Smooth muscle cell (in vitro differentiated cells): ENCODE measurements around the gene CCNT2. TPM values are rescaled to one million over a fixed set of nuclear protein-coding genes. Genes with fewer than 3 reads are reported as not detected.
"Not testable (repeated sequence)": the region's sequence is repeated elsewhere in the genome, so short reads cannot be mapped to it uniquely, and the experiment has no call there.

Experiments
- DNase-seq: peaks from one replicate; lab custom pipeline; 2025; ENCODE audit not compliant: unreplicated experiment; lab: John Stamatoyannopoulos, UW
- H2AFZ ChIP-seq: fragments of 200-600 bp; sonication (generic); 2 replicates; pipeline ENCODE4 v1.6.0; 2016; ENCODE audit warnings: antibody characterized with exemption, low read depth, mild to moderate bottlenecking
- H3F3A ChIP-seq: fragments of 200-600 bp; sonication (generic); 2 replicates; pipeline ENCODE4 v1.6.0; 2017; ENCODE audit warnings: antibody characterized with exemption, low read depth
- H3K27ac ChIP-seq: fragments of 200-600 bp; sonication (generic); 2 replicates; pipeline ENCODE4 v1.5.1; 2016; ENCODE audit warnings: low read depth, mild to moderate bottlenecking
- H3K27me3 ChIP-seq: fragments of 200-600 bp; sonication (generic); 2 replicates; pipeline ENCODE4 v1.6.1; 2016; ENCODE audit warnings: low read depth, mild to moderate bottlenecking
- H3K36me3 ChIP-seq: fragments of 200-600 bp; sonication (generic); 2 replicates; pipeline ENCODE4 v1.5.1; 2016; ENCODE audit warnings: low read depth
- H3K4me1 ChIP-seq: fragments of 200-600 bp; sonication (generic); 2 replicates; pipeline ENCODE4 v1.5.1; 2016; ENCODE audit warnings: low read depth
- H3K4me2 ChIP-seq: fragments of 200-600 bp; sonication (generic); 2 replicates; pipeline ENCODE4 v1.6.0; 2016; ENCODE audit warnings: mild to moderate bottlenecking
- H3K4me3 ChIP-seq: fragments of 200-600 bp; sonication (generic); 2 replicates; pipeline ENCODE4 v1.5.1; 2016; ENCODE audit warnings: mild to moderate bottlenecking
- H3K79me2 ChIP-seq: fragments of 200-600 bp; sonication (generic); 2 replicates; pipeline ENCODE4 v1.6.0; 2016; ENCODE audit warnings: low read depth, mild to moderate bottlenecking
- H3K9ac ChIP-seq: fragments of 200-600 bp; sonication (generic); 2 replicates; pipeline ENCODE4 v1.6.0; 2016; ENCODE audit warnings: low read depth
- H3K9me3 ChIP-seq: fragments of 200-600 bp; sonication (generic); replicated peaks from 2 replicates; pipeline ENCODE4 v1.5.1; 2016; ENCODE audit warnings: low read depth
- H4K20me1 ChIP-seq: fragments of 200-600 bp; sonication (generic); 2 replicates; pipeline ENCODE4 v1.6.0; 2016; ENCODE audit warnings: low read depth
- WGBS: methylation state at CpG from one replicate; pipeline ENCODE4 v1.1.7; 2016; ENCODE audit warnings: low lambda C conversion rate; 5-methylcytosine and 5-hydroxymethylcytosine counted together
- polyA plus RNA-seq: library from polyadenylated mRNA; unstranded; fragments of >200 nt; fragmentation: Nextera tagmentation; extraction: Ambion mirVana; gene quantifications from 2 replicates; pipeline ENCODE4 v1.2.1, GENCODE V29; 2016
- total RNA-seq: library from RNA; depleted of rRNA; stranded (reverse); fragments of >200 nt; gene quantifications from 2 replicates; pipeline ENCODE4 v1.2.3, GENCODE V29; 2014
- TF ChIP-seq, protein P1 (sequence below): fragments of 200-600 bp; sonication (generic); IDR thresholded peaks from 2 replicates; pipeline ENCODE4 v1.5.1; 2017; ENCODE audit warnings: borderline replicate concordance, mild to moderate bottlenecking, antibody characterized with exemption; ENCODE audit not compliant: insufficient read depth, poor library complexity, severe bottlenecking

The CCNT2 gene
- total and polyA plus RNA-seq, 2 experiments from 2014 or later: 16.1 to 74.2 TPM

DNA sequence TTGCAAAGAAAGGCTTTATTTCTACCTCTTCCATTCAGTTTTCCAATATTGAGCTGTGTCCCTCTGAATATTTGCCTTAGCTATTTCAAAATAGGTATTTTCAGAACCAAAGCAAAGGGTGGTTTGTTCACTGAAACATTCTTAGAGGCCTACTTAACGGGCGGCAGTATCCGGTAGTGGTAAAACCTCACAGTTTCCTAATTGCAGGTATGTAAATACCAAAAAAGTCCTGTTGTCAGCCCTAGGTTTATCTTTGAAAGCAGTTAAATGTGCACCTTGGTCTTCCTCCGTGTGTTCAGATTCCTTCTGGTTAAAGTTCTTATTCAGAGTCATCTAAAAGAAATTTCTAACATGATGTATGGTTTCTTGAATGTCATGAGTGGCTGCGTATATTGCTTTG is 38.9 kb downstream of the CCNT2 start:
- TF ChIP-seq, protein P1, sequence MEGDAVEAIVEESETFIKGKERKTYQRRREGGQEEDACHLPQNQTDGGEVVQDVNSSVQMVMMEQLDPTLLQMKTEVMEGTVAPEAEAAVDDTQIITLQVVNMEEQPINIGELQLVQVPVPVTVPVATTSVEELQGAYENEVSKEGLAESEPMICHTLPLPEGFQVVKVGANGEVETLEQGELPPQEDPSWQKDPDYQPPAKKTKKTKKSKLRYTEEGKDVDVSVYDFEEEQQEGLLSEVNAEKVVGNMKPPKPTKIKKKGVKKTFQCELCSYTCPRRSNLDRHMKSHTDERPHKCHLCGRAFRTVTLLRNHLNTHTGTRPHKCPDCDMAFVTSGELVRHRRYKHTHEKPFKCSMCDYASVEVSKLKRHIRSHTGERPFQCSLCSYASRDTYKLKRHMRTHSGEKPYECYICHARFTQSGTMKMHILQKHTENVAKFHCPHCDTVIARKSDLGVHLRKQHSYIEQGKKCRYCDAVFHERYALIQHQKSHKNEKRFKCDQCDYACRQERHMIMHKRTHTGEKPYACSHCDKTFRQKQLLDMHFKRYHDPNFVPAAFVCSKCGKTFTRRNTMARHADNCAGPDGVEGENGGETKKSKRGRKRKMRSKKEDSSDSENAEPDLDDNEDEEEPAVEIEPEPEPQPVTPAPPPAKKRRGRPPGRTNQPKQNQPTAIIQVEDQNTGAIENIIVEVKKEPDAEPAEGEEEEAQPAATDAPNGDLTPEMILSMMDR: no peak
- Histone ChIP-seq H2AFZ (no peak overlapping the region), H3K4me3 (no peak overlapping the region), H3K9me3 (no peaks in the 10 kb centered on the region), H4K20me1 (peaks cover 50% of the 10 kb centered on the region), H3K27me3 (no peaks in the 10 kb centered on the region), H3K27ac (no peak overlapping the region), H3K9ac (no peak overlapping the region), H3K4me1 (no peaks in the 10 kb centered on the region), H3K36me3 (peaks cover 25% of the 10 kb centered on the region), H3K79me2 (no peaks in the 10 kb centered on the region), H3F3A (no peaks in the 10 kb centered on the region), H3K4me2 (no peak overlapping the region)
- WGBS: 96% methylated on average over 5 of the region's 5 CpGs
- DNase-seq: no peak

DNA sequence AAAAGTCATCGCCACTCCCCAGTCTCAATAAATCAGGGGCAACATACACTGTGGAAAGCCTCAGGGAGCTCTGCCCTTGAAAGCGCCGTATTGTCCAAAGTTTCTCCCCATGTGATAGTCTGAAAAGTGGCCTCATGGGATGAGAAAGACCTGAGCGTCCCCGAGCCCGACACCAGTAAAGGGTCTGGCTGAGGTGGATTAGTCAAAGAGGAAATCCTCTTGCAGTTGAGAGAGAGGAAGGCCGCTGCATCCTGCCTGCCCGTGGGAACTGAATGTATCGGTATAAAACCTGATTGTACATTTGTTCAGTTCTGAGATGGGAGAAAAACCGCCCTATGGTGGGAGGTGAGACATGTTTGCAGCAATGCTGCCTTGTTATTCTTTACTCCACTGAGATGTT is 48.5 kb downstream of the CCNT2 start:
- H3K4me1 ChIP-seq, H3K4me2 ChIP-seq, H3K4me3 ChIP-seq, H3K9ac ChIP-seq, H3K27ac ChIP-seq, H3K9me3 ChIP-seq, H4K20me1 ChIP-seq, H2AFZ ChIP-seq, H3K79me2 ChIP-seq, DNase-seq, H3F3A ChIP-seq, H3K27me3 ChIP-seq, H3K36me3 ChIP-seq: not testable (repeated sequence)
- 97% methylated on average over 10 of the region's 10 CpGs for WGBS

DNA sequence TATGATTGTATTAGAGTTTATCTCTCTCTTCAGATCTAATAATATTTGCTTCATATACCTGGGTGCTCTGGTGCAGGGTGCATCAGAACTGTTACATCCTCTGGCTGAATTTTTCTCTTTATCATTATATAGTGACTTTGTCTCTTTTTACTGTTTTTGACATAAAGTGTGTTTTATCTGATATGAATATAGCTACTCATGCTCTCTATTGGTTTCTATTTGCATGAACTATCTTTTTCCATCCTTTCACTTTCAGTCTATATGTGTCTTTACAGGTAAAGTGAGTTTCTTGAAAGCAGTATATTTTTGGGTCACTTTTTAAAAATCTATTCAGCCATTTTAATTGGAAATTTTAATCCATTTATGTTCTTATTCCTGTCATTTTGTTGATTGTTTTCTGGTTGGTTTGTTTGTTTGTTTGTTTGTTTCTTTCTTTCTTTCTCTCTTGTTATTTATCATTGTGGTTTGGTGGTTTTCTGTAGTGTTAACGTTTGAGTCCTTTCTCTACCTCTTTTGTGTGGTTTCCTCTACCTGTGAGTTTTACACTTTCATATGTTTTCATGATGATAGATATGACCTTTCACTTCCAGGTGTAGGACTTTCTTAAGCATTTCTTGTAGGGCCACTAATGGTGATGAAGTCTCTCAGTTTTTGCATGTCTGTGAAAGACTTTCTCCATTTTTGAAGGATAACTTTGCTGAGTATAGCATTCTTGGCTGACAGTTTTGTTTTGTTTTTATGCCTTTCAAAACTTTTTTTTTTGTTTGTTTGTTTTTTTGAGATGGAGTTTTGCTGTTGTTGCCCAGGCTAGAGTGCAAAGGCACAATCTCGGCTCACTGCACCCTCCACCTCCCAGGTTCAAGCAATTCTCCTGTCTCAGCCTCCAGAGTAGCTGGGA is 54.9 kb downstream of the CCNT2 start:
- no peak overlapping the region for H3K4me2 ChIP-seq
- H2AFZ ChIP-seq: no peak overlapping the region
- H3K9me3 ChIP-seq: peaks cover 10% of the 10 kb centered on the region
- no peaks in the 10 kb centered on the region for H3K27me3 ChIP-seq
- DNase-seq: no peak
- H3K4me3 ChIP-seq: no peak overlapping the region
- 90% methylated on average over 2 of the region's 2 CpGs for WGBS
- no peaks in the 10 kb centered on the region for H3F3A ChIP-seq
- H3K79me2 ChIP-seq: no peaks in the 10 kb centered on the region
- no peak overlapping the region for H3K27ac ChIP-seq
- TF ChIP-seq, protein P1: no peak
- no peak overlapping the region for H3K9ac ChIP-seq
- no peaks in the 10 kb centered on the region for H3K36me3 ChIP-seq
- H3K4me1 ChIP-seq: no peaks in the 10 kb centered on the region
- H4K20me1 ChIP-seq: no peaks in the 10 kb centered on the region

- no peaks in the 10 kb centered on the region for H4K20me1 ChIP-seq
- whole genome bisulfite sequencing: 91% methylated on average over 6 of the region's 6 CpGs
- no peak overlapping the region for H3K4me3 ChIP-seq
- H3K79me2 ChIP-seq: no peaks in the 10 kb centered on the region
- DNase-seq: no peak
- H3K4me1 ChIP-seq: no peaks in the 10 kb centered on the region
- no peaks in the 10 kb centered on the region for H3F3A ChIP-seq
- H3K9me3 ChIP-seq: peaks cover 10% of the 10 kb centered on the region
- no peaks in the 10 kb centered on the region for H3K36me3 ChIP-seq
- H3K27ac ChIP-seq: no peak overlapping the region
- no peak overlapping the region for H2AFZ ChIP-seq
- H3K4me2 ChIP-seq: no peak overlapping the region
- TF ChIP-seq, protein P1: no peak
- no peaks in the 10 kb centered on the region for H3K27me3 ChIP-seq
- no peak overlapping the region for H3K9ac ChIP-seq
Measured at GRCh38 chr2:134975281-134976009, 56.8 kb downstream of the CCNT2 start.
